Subcutaneous abdominal adipose tissue (tissue), 5 donors: Measurements from ENCODE around the gene MCC.

Experiments used
- H3K27ac ChIP-seq: one replicate; pipeline ENCODE4 v1.7.0; 2013; ENCODE audit warnings: low read depth, mild to moderate bottlenecking, inconsistent platforms, low read length, moderate library complexity
- H3K27me3 ChIP-seq, 5 donors: one replicate each; pipeline ENCODE4 v1.7.0; 2013; ENCODE audit warnings: low read length in 5 of 5, inconsistent platforms in 1 of 5; ENCODE audit not compliant: control insufficient read depth in 5 of 5, insufficient read depth in 4 of 5
- H3K36me3 ChIP-seq, 5 donors: one replicate each; pipeline ENCODE4 v1.7.0; 2013; ENCODE audit warnings: low read length in 5 of 5; ENCODE audit not compliant: control insufficient read depth in 5 of 5, insufficient read depth in 5 of 5
- H3K4me1 ChIP-seq, 5 donors: one replicate each; pipeline ENCODE4 v1.7.0; 2013; ENCODE audit warnings: low read length in 5 of 5, mild to moderate bottlenecking in 3 of 5, moderate library complexity in 1 of 5; ENCODE audit not compliant: control insufficient read depth in 5 of 5, insufficient read depth in 5 of 5
- H3K4me3 ChIP-seq, 5 donors: one replicate each; pipeline ENCODE4 v1.7.0; 2013; ENCODE audit warnings: low read length in 5 of 5, low read depth in 1 of 5
- H3K9ac ChIP-seq, 5 donors: one replicate each; pipeline ENCODE4 v1.7.0; 2013; ENCODE audit warnings: low read length in 5 of 5, mild to moderate bottlenecking in 4 of 5, moderate library complexity in 3 of 5
- H3K9me3 ChIP-seq, 5 donors: one replicate each; pipeline ENCODE4 v1.7.0; 2013; ENCODE audit warnings: low read length in 5 of 5; ENCODE audit not compliant: control insufficient read depth in 5 of 5
- donor health status: healthy.
- donor health status: healthy.
- donor health status: healthy.
- donor health status: healthy.
- donor health status: healthy.

MCC gene

GRCh38 chr5:113493446-113493845 lies 5.2 kb upstream of the MCC start:
- peaks cover 0 to 12% (median 9%) of the 10 kb centered on the region in 5 donors for H3K4me1 ChIP-seq
- H3K9me3 ChIP-seq: peaks cover 8 to 21% (median 13%) of the 10 kb centered on the region in 5 donors
- H3K9ac ChIP-seq: no peak overlapping the region
- H3K27me3 ChIP-seq: peaks cover 0 to 17% (median 14%) of the 10 kb centered on the region in 5 donors
- H3K36me3 ChIP-seq: no peaks in the 10 kb centered on the region
- H3K4me3 ChIP-seq: no peak overlapping the region
- no peak overlapping the region for H3K27ac ChIP-seq

DNA sequence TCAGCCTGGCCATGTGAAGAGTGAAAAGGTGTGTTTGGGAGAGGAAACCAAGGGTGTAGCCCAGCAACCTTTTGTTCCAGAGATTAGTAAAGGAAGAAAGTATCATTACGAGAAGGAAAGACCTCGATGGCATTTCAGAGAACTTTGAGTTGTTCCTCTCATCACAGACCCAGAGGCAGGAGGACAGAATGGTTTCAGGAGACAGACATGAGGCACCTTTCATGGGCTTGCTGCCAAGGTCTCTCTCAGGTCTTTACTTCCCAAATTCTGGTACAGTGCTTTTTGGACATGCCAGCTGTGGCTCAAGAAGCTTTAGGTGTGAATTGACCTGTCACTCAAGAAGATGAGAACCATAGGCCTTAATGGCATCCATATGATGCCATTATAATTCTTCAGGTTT lies 2.8 kb upstream of the MCC start:
- H3K4me1 ChIP-seq: peaks cover 0 to 26% (median 21%) of the 10 kb centered on the region in 5 donors
- H3K9ac ChIP-seq: no peak overlapping the region
- no peak overlapping the region for H3K27ac ChIP-seq
- H3K9me3 ChIP-seq: peaks cover 8 to 21% (median 13%) of the 10 kb centered on the region in 5 donors
- H3K27me3 ChIP-seq: peaks cover 0 to 37% (median 28%) of the 10 kb centered on the region in 5 donors
- no peaks in the 10 kb centered on the region for H3K36me3 ChIP-seq
- no peak overlapping the region for H3K4me3 ChIP-seq

GRCh38 chr5:113490317-113490716 lies 2.1 kb upstream of the MCC start:
- peaks cover 8 to 21% (median 13%) of the 10 kb centered on the region in 5 donors for H3K9me3 ChIP-seq
- no peaks in the 10 kb centered on the region for H3K36me3 ChIP-seq
- H3K4me1 ChIP-seq: peaks cover 0 to 26% (median 21%) of the 10 kb centered on the region in 5 donors
- no peak overlapping the region for H3K27ac ChIP-seq
- no peak overlapping the region for H3K9ac ChIP-seq
- peak overlapping the region in 1 of 5 donors; percentile 1 for H3K4me3 ChIP-seq
- peaks cover 0 to 44% (median 30%) of the 10 kb centered on the region in 5 donors for H3K27me3 ChIP-seq

- H3K4me3 ChIP-seq: no peak overlapping the region
Observed at GRCh38 chr5:113489299-113489698, 1.0 kb upstream of the MCC start.

GRCh38 chr5:113488645-113489184 lies 462 bp upstream of the MCC start:
- peaks cover 8 to 21% (median 13%) of the 10 kb centered on the region in 5 donors for H3K9me3 ChIP-seq
- H3K9ac ChIP-seq: peak overlapping the region in 1 of 5 donors; percentile 35
- no peak overlapping the region for H3K27ac ChIP-seq
- H3K36me3 ChIP-seq: no peaks in the 10 kb centered on the region
- peaks cover 0 to 26% (median 21%) of the 10 kb centered on the region in 5 donors for H3K4me1 ChIP-seq
- H3K4me3 ChIP-seq: peak overlapping the region; percentile 67 to 76 (median 68)
- peaks cover 0 to 54% (median 30%) of the 10 kb centered on the region in 5 donors for H3K27me3 ChIP-seq

More at GRCh38 chr5:113489299-113489698, 1.0 kb upstream of the MCC start:
- Histone ChIP-seq H3K4me1 (peaks cover 0 to 26% (median 21%) of the 10 kb centered on the region in 5 donors), H3K9ac (no peak overlapping the region), H3K27me3 (peaks cover 0 to 50% (median 30%) of the 10 kb centered on the region in 5 donors), H3K27ac (no peak overlapping the region), H3K36me3 (no peaks in the 10 kb centered on the region), H3K9me3 (peaks cover 8 to 21% (median 13%) of the 10 kb centered on the region in 5 donors)

DNA sequence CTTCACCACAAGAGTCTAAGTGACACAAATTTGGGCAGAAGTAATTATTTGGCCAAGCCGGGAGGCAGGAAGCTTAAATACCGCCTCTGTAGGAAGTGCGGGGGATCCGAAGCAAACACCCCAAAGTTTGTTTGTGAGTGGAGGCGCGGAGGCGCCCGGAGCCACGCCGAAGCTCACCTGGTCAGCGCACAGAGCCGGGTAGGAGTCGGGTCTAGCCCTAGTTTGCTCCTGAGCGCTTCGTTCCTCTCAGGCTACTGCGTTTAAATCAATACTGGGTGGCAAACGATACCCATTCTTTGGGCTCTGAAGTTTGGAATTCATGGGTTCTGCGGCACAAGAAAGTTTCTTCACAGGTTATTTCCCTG lies 855 bp downstream of the MCC start:
- H3K9ac ChIP-seq: peak overlapping the region in 1 of 5 donors; percentile 35
- H3K36me3 ChIP-seq: no peaks in the 10 kb centered on the region
- H3K4me1 ChIP-seq: peaks cover 0 to 26% (median 21%) of the 10 kb centered on the region in 5 donors
- peaks cover 0 to 56% (median 30%) of the 10 kb centered on the region in 5 donors for H3K27me3 ChIP-seq
- peak overlapping the region in 4 of 5 donors; percentile 67 to 76 (median 70) for H3K4me3 ChIP-seq
- no peak overlapping the region for H3K27ac ChIP-seq
- peaks cover 8 to 21% (median 13%) of the 10 kb centered on the region in 5 donors for H3K9me3 ChIP-seq

- Histone ChIP-seq H3K9ac (no peak overlapping the region), H3K27me3 (peaks cover 0 to 12% (median 0%) of the 10 kb centered on the region in 5 donors), H3K4me3 (no peak overlapping the region), H3K36me3 (no peaks in the 10 kb centered on the region), H3K4me1 (no peaks in the 10 kb centered on the region), H3K27ac (no peak overlapping the region), H3K9me3 (no peaks in the 10 kb centered on the region)
Observed at GRCh38 chr5:113480243-113480642, 8.0 kb downstream of the MCC start.

- Histone ChIP-seq H3K36me3 (no peaks in the 10 kb centered on the region), H3K27ac (no peak overlapping the region), H3K4me3 (no peak overlapping the region), H3K9me3 (no peaks in the 10 kb centered on the region), H3K4me1 (no peaks in the 10 kb centered on the region), H3K27me3 (peaks cover 0 to 2% (median 0%) of the 10 kb centered on the region in 5 donors), H3K9ac (no peak overlapping the region)
Observed at GRCh38 chr5:113478691-113479090, 9.6 kb downstream of the MCC start.

- H3K36me3 ChIP-seq: no peaks in the 10 kb centered on the region
- H3K9ac ChIP-seq: no peak overlapping the region
- H3K4me1 ChIP-seq: no peaks in the 10 kb centered on the region
- H3K4me3 ChIP-seq: no peak overlapping the region
- H3K9me3 ChIP-seq: no peaks in the 10 kb centered on the region
- H3K27ac ChIP-seq: no peak overlapping the region
- H3K27me3 ChIP-seq: no peaks in the 10 kb centered on the region
Observed at GRCh38 chr5:113474100-113474728, 14.0 kb downstream of the MCC start.

DNA sequence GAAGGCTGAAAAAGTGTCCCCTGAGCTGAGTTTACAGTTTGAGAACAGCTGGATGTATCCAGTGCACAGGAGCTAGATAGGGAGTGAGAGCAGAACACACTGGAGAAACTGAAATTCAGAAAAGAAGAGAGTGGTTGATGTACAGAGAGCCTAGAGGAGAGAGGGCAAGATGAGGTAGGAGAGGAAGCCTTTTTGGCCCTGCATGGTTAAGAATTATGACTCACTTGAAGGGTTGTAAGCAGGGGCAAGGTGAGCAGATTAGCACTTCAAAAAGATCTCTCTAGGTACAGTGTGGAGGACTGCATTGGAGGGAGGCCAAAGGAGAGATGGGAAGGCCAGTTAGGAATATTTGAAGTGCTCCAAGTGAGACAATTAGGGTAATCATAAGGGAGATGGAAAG lies 25.2 kb downstream of the MCC start:
- Histone ChIP-seq H3K4me3 (no peak overlapping the region), H3K9me3 (no peaks in the 10 kb centered on the region), H3K4me1 (no peaks in the 10 kb centered on the region), H3K9ac (no peak overlapping the region), H3K27ac (no peak overlapping the region), H3K36me3 (no peaks in the 10 kb centered on the region), H3K27me3 (peaks cover 0 to 4% (median 0%) of the 10 kb centered on the region in 5 donors)
